Measurements from ENCODE around the gene ADGRA1.

ADGRA1 gene

DNA sequence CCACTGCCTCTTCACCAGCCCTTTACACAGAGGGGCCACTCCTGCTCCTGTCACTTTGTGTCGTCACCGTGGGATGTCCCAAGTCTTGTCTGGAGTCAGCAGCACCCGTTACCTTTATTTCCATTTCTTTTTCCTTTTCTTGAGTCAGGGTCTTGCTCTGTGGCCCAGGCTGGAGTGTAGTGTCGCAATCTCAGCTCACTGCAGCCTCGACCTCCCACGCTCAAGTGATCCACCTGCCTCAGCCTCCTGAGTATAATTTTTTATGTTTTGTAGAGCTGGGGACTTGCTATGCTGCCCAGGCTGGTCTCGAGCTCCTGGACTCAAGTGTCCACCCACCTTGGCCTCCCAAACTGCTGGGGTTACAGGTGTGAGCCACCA, 28.6 kb upstream of the ADGRA1 start:
- no peak for DNase-seq (ENCODE audit: extremely low spot score)
- CTCF ChIA-PET, result no interaction called here
- POLR2A ChIA-PET, result no interaction called here
- TF ChIP-seq ZNF384 (IDR thresholded peaks at IDR 0.05), result no peak
- TF ChIP-seq L3MBTL2 (conservative IDR thresholded peaks at IDR 0.05), result no peak
- no peak for TF ChIP-seq HDGF (IDR thresholded peaks at IDR 0.05; ENCODE audit: borderline replicate concordance)
- TF ChIP-seq LEF1 (IDR thresholded peaks at IDR 0.05; ENCODE audit: borderline replicate concordance), result no peak
- TF ChIP-seq FOXA1 (IDR thresholded peaks at IDR 0.05), result no peak
- no peak for TF ChIP-seq BHLHE40 (IDR thresholded peaks at IDR 0.05; ENCODE audit: borderline replicate concordance)
- TF ChIP-seq NFRKB (IDR thresholded peaks at IDR 0.05), result no peak
- TF ChIP-seq FOXK2 (IDR thresholded peaks at IDR 0.05), result no peak
- TF ChIP-seq, protein P1, sequence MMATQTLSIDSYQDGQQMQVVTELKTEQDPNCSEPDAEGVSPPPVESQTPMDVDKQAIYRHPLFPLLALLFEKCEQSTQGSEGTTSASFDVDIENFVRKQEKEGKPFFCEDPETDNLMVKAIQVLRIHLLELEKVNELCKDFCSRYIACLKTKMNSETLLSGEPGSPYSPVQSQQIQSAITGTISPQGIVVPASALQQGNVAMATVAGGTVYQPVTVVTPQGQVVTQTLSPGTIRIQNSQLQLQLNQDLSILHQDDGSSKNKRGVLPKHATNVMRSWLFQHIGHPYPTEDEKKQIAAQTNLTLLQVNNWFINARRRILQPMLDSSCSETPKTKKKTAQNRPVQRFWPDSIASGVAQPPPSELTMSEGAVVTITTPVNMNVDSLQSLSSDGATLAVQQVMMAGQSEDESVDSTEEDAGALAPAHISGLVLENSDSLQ (IDR thresholded peaks at IDR 0.05), result no peak
- no peak for TF ChIP-seq ARNT (IDR thresholded peaks at IDR 0.05)
- no peak for TF ChIP-seq ELF4 (IDR thresholded peaks at IDR 0.05)
- TF ChIP-seq TARDBP (IDR thresholded peaks at IDR 0.05), result no peak

GRCh38 chr10:133059571-133059970, 28.2 kb upstream of the ADGRA1 start:
- TF ChIP-seq ZNF384 (IDR thresholded peaks at IDR 0.05), result no peak
- TF ChIP-seq BHLHE40 (IDR thresholded peaks at IDR 0.05; ENCODE audit: borderline replicate concordance), result no peak
- TF ChIP-seq LEF1 (IDR thresholded peaks at IDR 0.05; ENCODE audit: borderline replicate concordance), result no peak
- no peak for TF ChIP-seq CTBP1 (IDR thresholded peaks at IDR 0.05; ENCODE audit: borderline replicate concordance)
- TF ChIP-seq, protein P1 (IDR thresholded peaks at IDR 0.05), result no peak
- TF ChIP-seq SUZ12 (IDR thresholded peaks at IDR 0.05), result no peak
- TF ChIP-seq ELF4 (IDR thresholded peaks at IDR 0.05), result no peak
- ChIA-PET CTCF (no interaction called here), POLR2A (no interaction called here)
- DNase-seq (ENCODE audit: extremely low spot score), result no peak

DNA sequence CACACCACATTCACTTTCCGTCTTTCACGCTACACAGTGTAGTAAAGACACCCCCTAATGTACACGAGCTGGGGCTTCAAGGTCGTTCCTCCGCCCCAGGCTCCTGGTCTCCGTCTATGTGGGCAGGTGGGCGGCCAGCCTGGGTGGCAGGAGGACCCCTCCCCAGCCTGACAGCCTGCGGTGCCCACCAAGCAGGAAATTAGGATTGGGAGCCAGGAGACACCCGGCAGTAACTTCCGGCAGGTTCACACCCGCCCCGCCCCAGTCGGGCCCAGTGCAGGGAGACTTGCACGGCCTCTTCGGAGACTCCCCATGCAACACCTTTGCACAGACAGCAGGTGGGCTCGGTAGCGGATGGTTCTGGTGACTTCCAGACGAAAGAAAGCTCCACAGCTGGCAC, 27.7 kb upstream of the ADGRA1 start:
- ChIA-PET CTCF (no interaction called here), POLR2A (no interaction called here)
- TF ChIP-seq CTBP1 (IDR thresholded peaks at IDR 0.05; ENCODE audit: borderline replicate concordance), result no peak
- no peak for TF ChIP-seq SUZ12 (IDR thresholded peaks at IDR 0.05)
- TF ChIP-seq LEF1 (IDR thresholded peaks at IDR 0.05; ENCODE audit: borderline replicate concordance), result no peak
- TF ChIP-seq BHLHE40 (IDR thresholded peaks at IDR 0.05; ENCODE audit: borderline replicate concordance), result no peak
- no peak for TF ChIP-seq FOXK2 (IDR thresholded peaks at IDR 0.05)
- no peak for TF ChIP-seq ARNT (IDR thresholded peaks at IDR 0.05)
- TF ChIP-seq L3MBTL2 (conservative IDR thresholded peaks at IDR 0.05), result no peak
- no peak for TF ChIP-seq ZNF384 (IDR thresholded peaks at IDR 0.05)
- TF ChIP-seq, protein P1 (IDR thresholded peaks at IDR 0.05), result no peak

DNA sequence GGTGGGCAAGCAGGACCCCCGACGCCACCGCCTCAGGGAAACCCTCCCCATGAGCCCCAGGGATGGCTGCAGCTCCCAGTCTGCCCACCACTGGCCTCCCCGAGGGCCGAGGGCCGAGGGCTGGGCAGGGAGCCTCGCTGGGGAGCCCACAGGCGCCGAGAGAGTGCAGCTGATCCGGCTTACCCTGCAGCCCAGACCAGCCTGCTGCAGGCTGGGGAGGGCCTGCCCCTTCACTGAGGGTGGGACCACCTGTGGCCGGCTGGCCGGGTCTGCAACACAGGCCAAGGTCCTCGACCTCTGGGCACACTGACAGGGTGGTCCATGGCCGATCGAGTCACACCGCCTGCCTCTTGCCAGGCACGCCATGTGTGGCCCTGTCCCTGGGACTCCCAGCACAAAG, 27.3 kb upstream of the ADGRA1 start:
- TF ChIP-seq FOXA1 (IDR thresholded peaks at IDR 0.05) (no peak), CTBP1 (IDR thresholded peaks at IDR 0.05; ENCODE audit: borderline replicate concordance) (no peak), FOXM1 (IDR thresholded peaks at IDR 0.05; ENCODE audit: borderline replicate concordance) (no peak), TARDBP (IDR thresholded peaks at IDR 0.05) (no peak), SUZ12 (IDR thresholded peaks at IDR 0.05) (no peak), LEF1 (IDR thresholded peaks at IDR 0.05; ENCODE audit: borderline replicate concordance) (no peak), ELF4 (IDR thresholded peaks at IDR 0.05) (no peak), ZNF384 (IDR thresholded peaks at IDR 0.05) (no peak), FOXK2 (IDR thresholded peaks at IDR 0.05) (no peak), SP1 (IDR thresholded peaks at IDR 0.05) (no peak), BHLHE40 (IDR thresholded peaks at IDR 0.05; ENCODE audit: borderline replicate concordance) (no peak), L3MBTL2 (conservative IDR thresholded peaks at IDR 0.05) (no peak), HDGF (IDR thresholded peaks at IDR 0.05; ENCODE audit: borderline replicate concordance) (no peak), ARNT (IDR thresholded peaks at IDR 0.05) (no peak), NFRKB (IDR thresholded peaks at IDR 0.05) (no peak)
- TF ChIP-seq, protein P1 (IDR thresholded peaks at IDR 0.05), result no peak
- CTCF ChIA-PET, result no interaction called here
- POLR2A ChIA-PET, result no interaction called here
- DNase-seq (ENCODE audit: extremely low spot score), result no peak

More for the DNA sequence above, 27.7 kb upstream of the ADGRA1 start:
- DNase-seq (ENCODE audit: extremely low spot score), result no peak

GRCh38 chr10:133060881-133061280, 26.8 kb upstream of the ADGRA1 start:
- POLR2A ChIA-PET, result no interaction called here
- CTCF ChIA-PET, result no interaction called here
- TF ChIP-seq NFRKB (IDR thresholded peaks at IDR 0.05) (no peak), BHLHE40 (IDR thresholded peaks at IDR 0.05; ENCODE audit: borderline replicate concordance) (no peak), FOXM1 (IDR thresholded peaks at IDR 0.05; ENCODE audit: borderline replicate concordance) (no peak), TARDBP (IDR thresholded peaks at IDR 0.05) (no peak), ARNT (IDR thresholded peaks at IDR 0.05) (no peak), ELF4 (IDR thresholded peaks at IDR 0.05) (no peak), L3MBTL2 (conservative IDR thresholded peaks at IDR 0.05) (no peak)
- DNase-seq (ENCODE audit: extremely low spot score), result no peak

- ChIA-PET POLR2A (no interaction called here), CTCF (no interaction called here)
- TF ChIP-seq TARDBP (IDR thresholded peaks at IDR 0.05) (no peak), L3MBTL2 (conservative IDR thresholded peaks at IDR 0.05) (no peak)
- no peak for DNase-seq (ENCODE audit: extremely low spot score)
These were observed 26.3 kb upstream of the ADGRA1 start for GRCh38 chr10:133061296-133062038.

All from HEK293T (cell line).